Measurements from ENCODE around the gene ARPIN. TPM values are rescaled to one million over a fixed set of nuclear protein-coding genes. Genes with fewer than 3 reads are reported as not detected.
"Not testable (repeated sequence)": the region's sequence is repeated elsewhere in the genome, so short reads cannot be mapped to it uniquely, and the experiment has no call there.

Gene ARPIN
- total and polyA plus RNA-seq, 7 donors: 16.2 to 33.5 (median 19.3) TPM

- no peaks in the 10 kb centered on the region for H3K27me3 ChIP-seq
- WGBS, 2 donors: 19 to 68% methylated on average over 3 of the region's 3 CpGs
- intact Hi-C loops (cut with DNase I): no loop called here
- H3K9me3 ChIP-seq: no peaks in the 10 kb centered on the region
- no peaks in the 10 kb centered on the region for H3K36me3 ChIP-seq
- H3K4me1 ChIP-seq: no peaks in the 10 kb centered on the region
- no peak for TF ChIP-seq POLR2AphosphoS5 (IDR thresholded peaks at IDR 0.05)
- no peak overlapping the region for H3K27ac ChIP-seq
- DNase-seq: no peak
- no peak overlapping the region for H3K4me3 ChIP-seq
Measured at GRCh38 chr15:89947385-89947784, 34.6 kb upstream of the ARPIN start.

GRCh38 chr15:89946681-89947299 is 34.0 kb upstream of the ARPIN start:
- Histone ChIP-seq H3K27ac (no peak overlapping the region), H3K36me3 (no peaks in the 10 kb centered on the region), H3K4me1 (no peaks in the 10 kb centered on the region), H3K4me3 (no peak overlapping the region), H3K9me3 (no peaks in the 10 kb centered on the region), H3K27me3 (no peaks in the 10 kb centered on the region)
- intact Hi-C loops (cut with DNase I): no loop called here
- WGBS, 2 donors: 20 to 70% methylated on average over 6 of the region's 6 CpGs
- TF ChIP-seq POLR2A (IDR thresholded peaks at IDR 0.05): no peak
- TF ChIP-seq, protein P1, sequence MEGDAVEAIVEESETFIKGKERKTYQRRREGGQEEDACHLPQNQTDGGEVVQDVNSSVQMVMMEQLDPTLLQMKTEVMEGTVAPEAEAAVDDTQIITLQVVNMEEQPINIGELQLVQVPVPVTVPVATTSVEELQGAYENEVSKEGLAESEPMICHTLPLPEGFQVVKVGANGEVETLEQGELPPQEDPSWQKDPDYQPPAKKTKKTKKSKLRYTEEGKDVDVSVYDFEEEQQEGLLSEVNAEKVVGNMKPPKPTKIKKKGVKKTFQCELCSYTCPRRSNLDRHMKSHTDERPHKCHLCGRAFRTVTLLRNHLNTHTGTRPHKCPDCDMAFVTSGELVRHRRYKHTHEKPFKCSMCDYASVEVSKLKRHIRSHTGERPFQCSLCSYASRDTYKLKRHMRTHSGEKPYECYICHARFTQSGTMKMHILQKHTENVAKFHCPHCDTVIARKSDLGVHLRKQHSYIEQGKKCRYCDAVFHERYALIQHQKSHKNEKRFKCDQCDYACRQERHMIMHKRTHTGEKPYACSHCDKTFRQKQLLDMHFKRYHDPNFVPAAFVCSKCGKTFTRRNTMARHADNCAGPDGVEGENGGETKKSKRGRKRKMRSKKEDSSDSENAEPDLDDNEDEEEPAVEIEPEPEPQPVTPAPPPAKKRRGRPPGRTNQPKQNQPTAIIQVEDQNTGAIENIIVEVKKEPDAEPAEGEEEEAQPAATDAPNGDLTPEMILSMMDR (IDR thresholded peaks at IDR 0.05): no peak
- TF ChIP-seq POLR2AphosphoS5 (IDR thresholded peaks at IDR 0.05): no peak
- no peak for TF ChIP-seq EP300 (IDR thresholded peaks at IDR 0.05)
- DNase-seq: no peak

GRCh38 chr15:89943721-89944120 is 31.0 kb upstream of the ARPIN start:
- intact Hi-C loops (cut with DNase I): not testable (repeated sequence)

GRCh38 chr15:89939910-89940309 is 27.2 kb upstream of the ARPIN start:
- TF ChIP-seq POLR2A (IDR thresholded peaks at IDR 0.05) (no peak), EP300 (IDR thresholded peaks at IDR 0.05) (no peak), POLR2AphosphoS5 (IDR thresholded peaks at IDR 0.05) (no peak)
- TF ChIP-seq, protein P1 (IDR thresholded peaks at IDR 0.05): no peak
- H3K36me3 ChIP-seq: no peaks in the 10 kb centered on the region
- no peaks in the 10 kb centered on the region for H3K27me3 ChIP-seq
- no peaks in the 10 kb centered on the region for H3K9me3 ChIP-seq
- no peak overlapping the region for H3K4me3 ChIP-seq
- intact Hi-C loops (cut with DNase I): no loop called here
- WGBS, 2 donors: 84 to 89% methylated on average over 3 of the region's 3 CpGs
- DNase-seq: no peak
- H3K4me1 ChIP-seq: peaks cover 0 to 5% (median 0%) of the 10 kb centered on the region in 4 donors
- H3K27ac ChIP-seq: peak overlapping the region in 1 of 4 donors; percentile 6

More at GRCh38 chr15:89943721-89944120, 31.0 kb upstream of the ARPIN start:
- not testable (repeated sequence) for H3K4me1 ChIP-seq, DNase-seq, H3K4me3 ChIP-seq, H3K36me3 ChIP-seq, H3K9me3 ChIP-seq, H3K27ac ChIP-seq, H3K27me3 ChIP-seq
- WGBS, 2 donors: 90 to 96% methylated on average over 6 of the region's 6 CpGs

DNA sequence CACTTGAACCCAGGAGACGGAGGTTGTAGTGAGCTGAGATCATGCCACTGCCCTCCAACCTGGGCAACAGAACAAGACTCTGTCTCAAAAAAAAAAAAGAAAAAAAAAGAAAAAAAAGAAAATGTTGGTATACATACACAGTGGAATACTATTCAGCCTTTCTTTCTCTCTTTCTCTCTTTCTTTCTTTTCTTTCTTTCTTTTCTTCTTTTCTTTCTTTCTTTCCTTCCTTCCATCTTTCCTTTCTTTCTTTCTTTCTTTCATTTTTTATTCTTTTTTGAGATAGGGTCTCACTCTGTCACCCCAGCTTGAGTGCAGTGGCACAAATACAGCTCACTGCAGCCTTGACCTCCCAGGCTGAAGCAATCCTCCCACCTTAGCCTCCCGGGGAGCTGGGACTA is 26.6 kb upstream of the ARPIN start:
- WGBS, 2 donors: 85 to 89% methylated on average over 2 of the region's 2 CpGs
- DNase-seq; intact Hi-C loops (cut with DNase I): not testable (repeated sequence)

DNA sequence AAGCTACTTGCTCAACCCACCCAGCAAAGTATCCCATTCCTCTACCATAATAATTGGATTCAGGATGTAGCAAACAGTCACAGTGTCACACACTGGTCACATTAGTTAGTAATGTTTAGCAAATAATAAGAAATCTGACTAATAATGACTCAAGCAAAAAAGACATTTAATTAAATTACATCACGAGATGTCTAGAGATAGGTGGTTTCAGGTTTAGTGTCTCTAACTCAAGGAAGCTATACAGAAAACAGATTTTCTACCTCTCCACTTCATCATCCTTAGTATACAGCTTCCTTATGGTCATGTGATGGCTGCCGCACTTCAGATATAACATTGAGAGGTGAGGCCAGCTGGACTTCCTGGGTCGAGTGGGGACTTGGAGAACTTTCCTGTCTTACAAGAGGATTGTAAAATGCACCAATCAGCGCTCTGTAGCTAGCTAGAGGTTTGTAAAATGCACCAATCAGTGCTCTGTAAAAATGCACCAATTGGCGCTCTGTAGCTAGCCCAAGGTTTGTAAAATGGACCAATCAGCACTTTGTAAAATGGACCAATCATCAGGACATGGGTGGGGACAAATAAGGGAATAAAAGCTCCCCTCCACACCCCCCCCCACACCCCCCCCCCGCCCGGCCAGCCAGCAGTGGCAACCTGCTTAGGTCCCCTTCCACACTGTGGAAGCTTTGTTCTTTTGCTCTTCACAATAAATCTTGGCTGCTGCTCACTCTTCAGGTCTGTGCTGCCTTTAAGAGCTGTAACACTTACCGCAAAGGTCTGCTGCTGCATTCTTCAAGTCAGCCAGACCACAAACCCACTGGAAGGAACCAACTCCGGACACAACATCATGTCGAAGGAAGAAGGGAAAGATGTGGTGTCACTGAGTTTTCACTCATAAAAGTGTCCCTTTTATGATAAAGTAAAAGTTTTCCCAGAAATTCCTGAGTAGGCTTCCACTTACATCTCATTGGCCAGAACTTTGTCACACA is 24.9 kb upstream of the ARPIN start:
- WGBS, 2 donors: 65 to 82% methylated on average over 10 of the region's 10 CpGs
- no peak for TF ChIP-seq POLR2AphosphoS5 (IDR thresholded peaks at IDR 0.05)
- TF ChIP-seq POLR2A (IDR thresholded peaks at IDR 0.05): no peak
- TF ChIP-seq, protein P1 (IDR thresholded peaks at IDR 0.05): no peak
- no peak for TF ChIP-seq EP300 (IDR thresholded peaks at IDR 0.05)
- Histone ChIP-seq H3K27me3 (no peaks in the 10 kb centered on the region), H3K36me3 (no peaks in the 10 kb centered on the region), H3K27ac (no peak overlapping the region), H3K9me3 (no peaks in the 10 kb centered on the region), H3K4me1 (peaks cover 0 to 5% (median 0%) of the 10 kb centered on the region in 4 donors), H3K4me3 (no peak overlapping the region)
- intact Hi-C loops (cut with DNase I): no loop called here
- DNase-seq: no peak

More for the DNA sequence above, 26.6 kb upstream of the ARPIN start:
- H3K9me3 ChIP-seq, H3K4me3 ChIP-seq, H3K36me3 ChIP-seq, H3K4me1 ChIP-seq, H3K27me3 ChIP-seq: not testable (repeated sequence)
- peak overlapping the region in 1 of 4 donors; percentile 6 for H3K27ac ChIP-seq
